BE2C (cell line): ENCODE data around the gene VWA7.

ENCODE experiments used
- DNase-seq: peaks from one replicate; pipeline ENCODE4 v3.0.0-alpha.2; 2020
- H3K27me3 ChIP-seq: fragments of 250-450 bp; sonication (Bioruptor Pico); 2 replicates; pipeline ENCODE4 v1.5.1; 2020; ENCODE audit warnings: mild to moderate bottlenecking
- H3K36me3 ChIP-seq: fragments of 250-450 bp; sonication (Bioruptor Pico); 2 replicates; pipeline ENCODE4 v1.5.1; 2020; ENCODE audit warnings: mild to moderate bottlenecking
- H3K4me1 ChIP-seq: fragments of 250-450 bp; sonication (Bioruptor Pico); 2 replicates; pipeline ENCODE4 v1.5.1; 2020
- H3K4me3 ChIP-seq: 2 replicates; pipeline ENCODE4 v1.5.1; 2011; ENCODE audit warnings: low read depth, low read length
- H3K9me3 ChIP-seq: fragments of 250-450 bp; sonication (Bioruptor Pico); 2 replicates; pipeline ENCODE4 v1.5.1; 2020
- CTCF ChIP-seq: IDR thresholded peaks from 2 replicates; pipeline ENCODE4 v1.5.1; 2012; ENCODE audit warnings: mild to moderate bottlenecking, low read depth, low read length

Gene VWA7

DNA sequence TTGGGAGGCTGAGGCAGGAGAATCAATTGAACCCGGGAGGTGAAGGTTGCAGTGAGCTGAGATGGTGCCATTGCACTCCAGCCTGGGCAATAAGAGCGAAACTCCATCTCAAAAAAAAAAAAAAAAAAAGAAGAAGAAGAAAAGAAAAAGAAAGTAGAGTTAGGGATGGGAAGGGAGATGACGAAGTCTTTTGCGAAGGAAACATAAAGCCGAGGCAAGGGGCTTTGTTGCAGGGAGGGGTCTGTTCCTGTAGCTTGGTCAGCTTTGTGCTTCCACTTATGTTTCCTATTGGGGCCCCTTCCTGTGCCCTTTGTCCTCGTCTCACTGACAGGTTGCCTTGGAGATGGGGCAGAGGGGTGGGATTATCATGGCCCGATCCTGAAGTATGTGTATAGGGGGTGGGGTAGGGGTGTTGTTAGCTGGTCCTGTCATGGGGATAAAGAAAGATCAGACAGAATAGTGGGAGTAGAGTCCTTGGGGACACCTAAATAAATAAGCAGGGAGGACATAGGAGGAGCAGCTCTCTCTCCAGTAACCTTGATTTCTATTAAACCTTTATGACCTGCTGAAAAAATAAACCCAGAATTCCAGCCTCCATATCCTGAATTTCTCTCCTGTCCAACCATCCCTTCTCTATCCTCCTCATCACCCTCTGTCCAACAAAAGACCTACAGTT is 39.7 kb downstream of the VWA7 start:
- H3K4me3 ChIP-seq, result no peak overlapping the region
- TF ChIP-seq CTCF, result no peak
- peaks cover 19% of the 10 kb centered on the region for H3K36me3 ChIP-seq
- DNase-seq, result no peak
- H3K27me3 ChIP-seq, result no peaks in the 10 kb centered on the region
- peaks cover 4% of the 10 kb centered on the region for H3K4me1 ChIP-seq
- no peaks in the 10 kb centered on the region; the same call in 1 of the 2 replicates for H3K9me3 ChIP-seq

DNA sequence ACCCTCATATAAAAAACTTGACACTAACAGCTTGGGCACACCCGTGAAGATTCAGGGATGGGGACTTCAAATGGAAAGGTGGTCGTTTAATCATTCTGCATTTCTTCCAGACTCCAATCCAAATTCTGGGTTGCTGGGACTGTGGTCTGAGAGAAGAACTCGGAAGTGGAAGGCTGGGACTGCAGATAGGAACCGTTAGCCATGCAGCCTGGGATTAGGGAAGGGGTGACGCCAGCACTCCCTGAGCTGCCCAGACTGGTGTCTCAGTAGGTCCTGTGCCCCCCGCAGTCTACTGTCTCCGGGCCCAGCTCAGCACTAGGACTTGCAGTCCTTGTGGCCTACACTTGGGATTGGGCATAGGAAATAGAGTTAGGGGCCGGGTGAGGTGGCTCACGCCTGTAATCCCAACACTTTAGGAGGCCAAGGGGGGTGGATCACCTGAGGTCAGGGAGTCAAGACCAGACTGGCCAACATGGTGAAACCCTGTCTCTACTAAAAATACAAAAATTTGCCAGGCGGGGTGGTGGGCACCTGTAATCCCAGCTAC is 40.3 kb downstream of the VWA7 start:
- H3K27me3 ChIP-seq, result no peaks in the 10 kb centered on the region
- no peak for DNase-seq
- no peaks in the 10 kb centered on the region; the same call in 1 of the 2 replicates for H3K9me3 ChIP-seq
- peak overlapping the region; percentile 99 for H3K4me3 ChIP-seq
- peaks cover 4% of the 10 kb centered on the region for H3K4me1 ChIP-seq
- TF ChIP-seq CTCF, result no peak
- H3K36me3 ChIP-seq, result peaks cover 25% of the 10 kb centered on the region

GRCh38 chr6:31736021-31736767 is 40.9 kb downstream of the VWA7 start, which contains the start of gene CLIC1:
Gene CLIC1, minus strand, starts transcription at chr6:31736530. Its CDS starts 230 bp downstream, at chr6:31736300.
- Histone ChIP-seq H3K9me3 (no peaks in the 10 kb centered on the region; the same call in 1 of the 2 replicates), H3K36me3 (peaks cover 29% of the 10 kb centered on the region), H3K27me3 (no peaks in the 10 kb centered on the region), H3K4me1 (peaks cover 4% of the 10 kb centered on the region), H3K4me3 (peak within 1 kb of the TSS; percentile 99)
- no peak for TF ChIP-seq CTCF
- peak; percentile 82 for DNase-seq

- Histone ChIP-seq H3K27me3 (no peaks in the 10 kb centered on the region), H3K36me3 (peaks cover 26% of the 10 kb centered on the region), H3K9me3 (no peaks in the 10 kb centered on the region), H3K4me1 (no peaks in the 10 kb centered on the region; the same call in none of the 2 replicates), H3K4me3 (peak overlapping the region; percentile 99)
- TF ChIP-seq CTCF, result no peak
- DNase-seq, result peak; percentile 38
Measured at GRCh38 chr6:31734821-31735406, 42.2 kb downstream of the VWA7 start.

GRCh38 chr6:31734247-31734820 is 42.8 kb downstream of the VWA7 start:
- Histone ChIP-seq H3K27me3 (no peaks in the 10 kb centered on the region), H3K4me3 (peak overlapping the region; percentile 99), H3K36me3 (peaks cover 26% of the 10 kb centered on the region), H3K9me3 (no peaks in the 10 kb centered on the region), H3K4me1 (no peaks in the 10 kb centered on the region; the same call in none of the 2 replicates)
- no peak for TF ChIP-seq CTCF
- DNase-seq, result no peak
